Astrocyte (in vitro differentiated cells and primary cell): Measurements from ENCODE around the gene ATXN7L1. TPM values are rescaled to one million over a fixed set of nuclear protein-coding genes. Genes with fewer than 3 reads are reported as not detected.
A peak's percentile ranks its signal among the peaks of the same experiment; 100 is the strongest.
"Not testable (repeated sequence)": the region's sequence is repeated elsewhere in the genome, so short reads cannot be mapped to it uniquely, and the experiment has no call there.

Source experiments
- DNase-seq: peaks from one replicate; pipeline ENCODE4 v3.0.0-alpha.2; 2010; ENCODE audit warnings: low read depth
- FAIRE-seq: peaks from 2 replicates; lab custom pipeline; 2011; peaks lifted over from hg19 to GRCh38; lab: Jason Lieb, UNC
- H2AFZ ChIP-seq: 2 replicates; pipeline ENCODE4 v1.6.0; 2012; ENCODE audit warnings: low read depth, low read length, inconsistent platforms
- H3K27ac ChIP-seq: 2 replicates; pipeline ENCODE4 v1.5.1; 2011; ENCODE audit warnings: low read depth, low read length, inconsistent platforms
- H3K27me3 ChIP-seq: 2 replicates; pipeline ENCODE4 v1.6.0; 2011; ENCODE audit warnings: low read length, inconsistent platforms; ENCODE audit not compliant: insufficient read depth
- H3K36me3 ChIP-seq: 2 replicates; pipeline ENCODE4 v1.5.1; 2011; ENCODE audit warnings: low read length, inconsistent platforms; ENCODE audit not compliant: insufficient read depth
- H3K4me1 ChIP-seq: 2 replicates; pipeline ENCODE4 v1.5.1; 2011; ENCODE audit warnings: low read length, inconsistent platforms; ENCODE audit not compliant: insufficient read depth
- H3K4me2 ChIP-seq: 2 replicates; pipeline ENCODE4 v1.6.0; 2012; ENCODE audit warnings: low read length, inconsistent platforms
- H3K4me3 ChIP-seq: 2 replicates; pipeline ENCODE4 v1.5.1; 2011; ENCODE audit warnings: low read depth, mild to moderate bottlenecking, low read length, inconsistent platforms; ENCODE audit not compliant: insufficient read depth
- H3K79me2 ChIP-seq: 2 replicates; pipeline ENCODE4 v1.6.0; 2012; ENCODE audit warnings: mild to moderate bottlenecking, low read length, inconsistent platforms; ENCODE audit not compliant: insufficient read depth
- H3K9ac ChIP-seq: 2 replicates; pipeline ENCODE4 v1.6.0; 2012; ENCODE audit warnings: mild to moderate bottlenecking, low read length, inconsistent platforms
- H3K9me3 ChIP-seq: 2 replicates; pipeline ENCODE4 v1.5.1; 2012; ENCODE audit warnings: low read depth, mild to moderate bottlenecking, low read length, inconsistent platforms; ENCODE audit not compliant: insufficient read depth
- H4K20me1 ChIP-seq: 2 replicates; pipeline ENCODE4 v1.6.0; 2012; ENCODE audit warnings: low read length, inconsistent platforms; ENCODE audit not compliant: insufficient read depth
- H3K27ac Mint-ChIP-seq: one replicate; pipeline ENCODE4 v1.8.0; 2021; ENCODE audit warnings: mild to moderate bottlenecking, mixed read lengths; ENCODE audit not compliant: unreplicated experiment
- H3K27me3 Mint-ChIP-seq: one replicate; pipeline ENCODE4 v1.8.0; 2021; ENCODE audit warnings: low read depth, mixed read lengths; ENCODE audit not compliant: unreplicated experiment
- H3K36me3 Mint-ChIP-seq: one replicate; pipeline ENCODE4 v1.8.0; 2021; ENCODE audit warnings: low read depth, mixed read lengths; ENCODE audit not compliant: unreplicated experiment
- H3K4me1 Mint-ChIP-seq: one replicate; pipeline ENCODE4 v1.8.0; 2021; ENCODE audit warnings: low read depth, mixed read lengths; ENCODE audit not compliant: unreplicated experiment
- H3K4me3 Mint-ChIP-seq: one replicate; pipeline ENCODE4 v1.8.0; 2021; ENCODE audit warnings: mild to moderate bottlenecking, moderate library complexity, mixed read lengths; ENCODE audit not compliant: unreplicated experiment
- H3K9me3 Mint-ChIP-seq: one replicate; pipeline ENCODE4 v1.8.0; 2021; ENCODE audit warnings: mild to moderate bottlenecking, mixed read lengths; ENCODE audit not compliant: unreplicated experiment
- CTCF ChIP-seq: IDR thresholded peaks from 2 replicates; pipeline ENCODE4 v1.5.1; 2011; ENCODE audit warnings: low read depth, mild to moderate bottlenecking, inconsistent platforms, low read length, moderate library complexity; ENCODE audit not compliant: insufficient read depth
- EZH2 ChIP-seq: IDR thresholded peaks from 2 replicates; pipeline ENCODE4 v1.6.1; 2012; ENCODE audit warnings: mild to moderate bottlenecking, low read length, inconsistent platforms; ENCODE audit not compliant: insufficient read depth
- total RNA-seq: library from RNA; stranded (reverse); gene quantifications from 2 replicates; pipeline ENCODE4 v1.2.1, GENCODE V29; 2021

ATXN7L1 gene
- total RNA-seq, 1 donor from 2014 or later = 7.6 TPM

- H3K36me3 Mint-ChIP-seq = no peaks in the 10 kb centered on the region
- no peak overlapping the region for H3K9ac ChIP-seq
- H3K4me1 ChIP-seq = no peaks in the 10 kb centered on the region
- H3K9me3 Mint-ChIP-seq = no peaks in the 10 kb centered on the region
- H3K36me3 ChIP-seq = no peaks in the 10 kb centered on the region
- no peak overlapping the region for H3K27ac Mint-ChIP-seq
- H3K27me3 Mint-ChIP-seq = no peaks in the 10 kb centered on the region
- no peak for TF ChIP-seq EZH2
- no peak for TF ChIP-seq CTCF
- H3K79me2 ChIP-seq = no peaks in the 10 kb centered on the region
- H3K4me3 ChIP-seq = no peak overlapping the region
- H3K4me1 Mint-ChIP-seq = peaks cover 11% of the 10 kb centered on the region
- DNase-seq (no peak), FAIRE-seq (no peak)
- no peak overlapping the region for H3K27ac ChIP-seq
- no peaks in the 10 kb centered on the region for H3K27me3 ChIP-seq
- no peak overlapping the region for H3K4me2 ChIP-seq
- no peaks in the 10 kb centered on the region for H4K20me1 ChIP-seq
- H2AFZ ChIP-seq = no peak overlapping the region
- no peaks in the 10 kb centered on the region for H3K9me3 ChIP-seq
- no peak overlapping the region for H3K4me3 Mint-ChIP-seq
Observed at GRCh38 chr7:105886776-105887175, 10.4 kb upstream of the ATXN7L1 start.

GRCh38 chr7:105885387-105886111 lies 9.2 kb upstream of the ATXN7L1 start:
- no peak overlapping the region for H3K27ac Mint-ChIP-seq
- Histone ChIP-seq H3K4me3 (no peak overlapping the region), H3K4me1 (no peaks in the 10 kb centered on the region), H3K36me3 (no peaks in the 10 kb centered on the region), H3K27ac (no peak overlapping the region), H3K79me2 (no peaks in the 10 kb centered on the region), H4K20me1 (no peaks in the 10 kb centered on the region), H3K9me3 (no peaks in the 10 kb centered on the region), H3K27me3 (no peaks in the 10 kb centered on the region), H3K9ac (no peak overlapping the region), H3K4me2 (no peak overlapping the region), H2AFZ (no peak overlapping the region)
- no peaks in the 10 kb centered on the region for H3K36me3 Mint-ChIP-seq
- peak; percentile 6 for DNase-seq
- peaks cover 10% of the 10 kb centered on the region for H3K4me1 Mint-ChIP-seq
- H3K4me3 Mint-ChIP-seq = no peak overlapping the region
- TF ChIP-seq CTCF = no peak
- TF ChIP-seq EZH2 = no peak
- no peaks in the 10 kb centered on the region for H3K27me3 Mint-ChIP-seq
- H3K9me3 Mint-ChIP-seq = no peaks in the 10 kb centered on the region
- FAIRE-seq = no peak

- H3K4me1 ChIP-seq, FAIRE-seq, H4K20me1 ChIP-seq, H3K36me3 Mint-ChIP-seq, H3K36me3 ChIP-seq, H2AFZ ChIP-seq, H3K4me3 ChIP-seq, H3K9ac ChIP-seq, H3K27me3 Mint-ChIP-seq, H3K9me3 Mint-ChIP-seq, H3K79me2 ChIP-seq, H3K27me3 ChIP-seq, H3K4me1 Mint-ChIP-seq, H3K4me2 ChIP-seq, DNase-seq, H3K27ac Mint-ChIP-seq, H3K9me3 ChIP-seq, H3K4me3 Mint-ChIP-seq, H3K27ac ChIP-seq: not testable (repeated sequence)
Observed at GRCh38 chr7:105883179-105883578, 6.8 kb upstream of the ATXN7L1 start.
